SK-N-SH (cell line): ENCODE measurements around the gene RIPOR2. TPM values are rescaled to one million over a fixed set of nuclear protein-coding genes. Genes with fewer than 3 reads are reported as not detected.

ENCODE experiments used
- CTCF ChIA-PET: fragments of 300-600, 350-600 bp; formaldehyde crosslinking; extraction: SDS; loops from one replicate; lab custom pipeline; 2021; lab: Yijun Ruan, JAX
- POLR2A ChIA-PET: fragments of 350-600 bp; sonication (Branson Sonifier 250); formaldehyde crosslinking; extraction: SDS; loops from one replicate; lab custom pipeline; 2020; ENCODE audit warnings: antibody characterized with exemption, inconsistent platforms; lab: Yijun Ruan, JAX
- DNase-seq: peaks from one replicate; pipeline ENCODE4 v3.0.0; 2012
- H2AFZ ChIP-seq: fragments of 200-600 bp; sonication (generic); 2 replicates; pipeline ENCODE4 v1.8.1; 2016; ENCODE audit warnings: antibody characterized with exemption, mild to moderate bottlenecking, low read depth
- H3F3A ChIP-seq: fragments of 200-600 bp; sonication (generic); replicated peaks from 2 replicates; pipeline ENCODE3; 2016; ENCODE audit warnings: antibody characterized with exemption, mild to moderate bottlenecking; ENCODE audit not compliant: insufficient read depth
- H3K27ac ChIP-seq, 2 experiments: fragments of 200-500 bp in 1 of 2; fragments of 200-600 bp in 1 of 2; sonication (Bioruptor generic) in 1 of 2; sonication (generic), shearing (Covaris generic) in 1 of 2; 2 replicates each; pipeline versions ENCODE4 v1.5.1 to v1.6.1; 2014 to 2016; ENCODE audit warnings: low read depth in 2 of 2, inconsistent platforms in 1 of 2, low read length in 1 of 2, mild to moderate bottlenecking in 1 of 2, mixed read lengths in 1 of 2
- H3K27me3 ChIP-seq: fragments of 200-600 bp; sonication (generic), shearing (Covaris generic); 2 replicates; pipeline ENCODE4 v1.6.1; 2016; ENCODE audit warnings: mixed run types; ENCODE audit not compliant: insufficient read depth
- H3K36me3 ChIP-seq, 2 experiments: fragments of 200-500 bp in 1 of 2; fragments of 200-600 bp in 1 of 2; sonication (Bioruptor generic) in 1 of 2; sonication (generic) in 1 of 2; replicated peaks in 1 of 2; 2 replicates each; pipeline versions ENCODE3 to v1.5.1; 2014 to 2016; ENCODE audit warnings: low read length in 1 of 2, mild to moderate bottlenecking in 1 of 2; ENCODE audit not compliant: insufficient read depth in 2 of 2, control insufficient read depth in 1 of 2
- H3K4me1 ChIP-seq, 2 experiments: fragments of 200-500 bp in 1 of 2; fragments of 200-600 bp in 1 of 2; sonication (Bioruptor generic) in 1 of 2; sonication (generic), shearing (Covaris generic) in 1 of 2; 2 replicates each; pipeline versions ENCODE4 v1.5.1 to v1.6.1; 2014 to 2016; ENCODE audit warnings: low read depth in 1 of 2, low read length in 1 of 2, mixed run types in 1 of 2; ENCODE audit not compliant: insufficient read depth in 2 of 2, control insufficient read depth in 1 of 2
- H3K4me2 ChIP-seq: fragments of 200-600 bp; sonication (generic), shearing (Covaris generic); 2 replicates; pipeline ENCODE4 v1.6.1; 2017; ENCODE audit warnings: mixed run types
- H3K4me3 ChIP-seq, 2 experiments: fragments of 200-500 bp in 1 of 2; fragments of 200-600 bp in 1 of 2; sonication (Bioruptor generic) in 1 of 2; sonication (generic), shearing (Covaris generic) in 1 of 2; 2 replicates each; pipeline versions ENCODE4 v1.5.1 to v1.8.1; 2014 to 2016; ENCODE audit warnings: low read depth in 2 of 2, inconsistent platforms in 1 of 2, low read length in 1 of 2, mild to moderate bottlenecking in 1 of 2, mixed read lengths in 1 of 2, moderate library complexity in 1 of 2
- H3K79me2 ChIP-seq: fragments of 200-600 bp; sonication (generic); 2 replicates; pipeline ENCODE4 v1.8.1; 2017; ENCODE audit warnings: mild to moderate bottlenecking; ENCODE audit not compliant: insufficient read depth
- H3K9ac ChIP-seq: fragments of 200-600 bp; sonication (generic); 2 replicates; pipeline ENCODE4 v1.6.1; 2017; ENCODE audit warnings: mixed run types
- H3K9me2 ChIP-seq: fragments of 200-600 bp; sonication (generic); 2 replicates; pipeline ENCODE4 v1.6.1; 2017; ENCODE audit warnings: mixed run types
- H3K9me3 ChIP-seq: fragments of 200-600 bp; sonication (generic); 2 replicates; pipeline ENCODE4 v1.6.1; 2017; ENCODE audit warnings: mixed run types, mild to moderate bottlenecking, moderate library complexity
- H4K20me1 ChIP-seq: fragments of 200-600 bp; sonication (generic); 2 replicates; pipeline ENCODE4 v1.6.1; 2017; ENCODE audit warnings: mild to moderate bottlenecking, mixed run types; ENCODE audit not compliant: insufficient read depth
- CHD2 ChIP-seq: fragments of 150-350 bp; IDR thresholded peaks from 2 replicates; pipeline ENCODE4 v1.6.1; 2018; ENCODE audit warnings: low read length; ENCODE audit not compliant: partially characterized antibody
- EZH2phosphoT487 ChIP-seq: fragments of 200-600 bp; sonication (generic); IDR thresholded peaks from 2 replicates; pipeline ENCODE4 v1.6.1; 2017; ENCODE audit warnings: low read depth, mixed run types, mild to moderate bottlenecking, antibody characterized with exemption, moderate library complexity, borderline replicate concordance
- FOSL2 ChIP-seq: IDR thresholded peaks from 2 replicates; pipeline ENCODE4 v1.4.0; 2012; ENCODE audit warnings: low read depth, mild to moderate bottlenecking, moderate library complexity, borderline replicate concordance
- GABPA ChIP-seq: IDR thresholded peaks from 2 replicates; pipeline ENCODE4 v1.4.0; 2012; ENCODE audit warnings: low read depth, mild to moderate bottlenecking
- GATA2 ChIP-seq: sonication (generic); formaldehyde crosslinking; IDR thresholded peaks from 2 replicates; pipeline ENCODE4 v1.5.0; 2020; ENCODE audit warnings: mild to moderate bottlenecking, missing genetic modification reagents
- IRF3 ChIP-seq: fragments of 150-350 bp; IDR thresholded peaks from 2 replicates; pipeline ENCODE4 v1.6.1; 2016; ENCODE audit warnings: mild to moderate bottlenecking, low read depth, low read length
- RXRA ChIP-seq: IDR thresholded peaks from 2 replicates; pipeline ENCODE4 v1.4.0; 2012; ENCODE audit warnings: low read depth, mild to moderate bottlenecking, borderline replicate concordance
- SIN3A ChIP-seq: IDR thresholded peaks from 2 replicates; pipeline ENCODE4 v1.6.1; 2012; ENCODE audit warnings: low read depth, mild to moderate bottlenecking, low read length, moderate library complexity, borderline replicate concordance
- TCF12 ChIP-seq: IDR thresholded peaks from 2 replicates; pipeline ENCODE4 v1.4.0; 2012
- YY1 ChIP-seq: IDR thresholded peaks from 2 replicates; pipeline ENCODE4 v1.4.0; 2012; ENCODE audit warnings: low read depth, mild to moderate bottlenecking
- ZBTB33 ChIP-seq: IDR thresholded peaks from 2 replicates; pipeline ENCODE4 v1.4.0; 2012; ENCODE audit warnings: low read depth, borderline replicate concordance
- WGBS: methylation state at CpG from one replicate; pipeline ENCODE4 v1.1.6; 2017; ENCODE audit warnings: low lambda C conversion rate; 5-methylcytosine and 5-hydroxymethylcytosine counted together
- polyA plus RNA-seq, 3 experiments: library from polyadenylated mRNA; depleted of rRNA; stranded (reverse); fragments of >200 nt; gene quantifications; 2 replicates each; pipeline ENCODE4 v1.2.3, GENCODE V29; 2012
- TF ChIP-seq, protein P1 (sequence below): IDR thresholded peaks from 2 replicates; pipeline ENCODE4 v1.6.1; 2012; ENCODE audit warnings: mild to moderate bottlenecking, low read depth, low read length, moderate library complexity
- TF ChIP-seq, protein P2 (sequence below): IDR thresholded peaks from 2 replicates; pipeline ENCODE4 v1.4.0; 2012; ENCODE audit warnings: low read depth

The RIPOR2 gene
- polyA plus RNA-seq, 1 of the 3 experiments (the other 2 are of a cell fraction) = 0.05 TPM

- 33% methylated on average over 3 of the region's 3 CpGs for WGBS
- Histone ChIP-seq H3K9me3 (no peaks in the 10 kb centered on the region), H3K27me3 (no peaks in the 10 kb centered on the region), H3K4me3 (no peak overlapping the region), H3K9me2 (no peaks in the 10 kb centered on the region), H3K4me2 (no peak overlapping the region), H3K79me2 (no peaks in the 10 kb centered on the region), H3K36me3 (no peaks in the 10 kb centered on the region), H3K27ac (no peak overlapping the region), H3K9ac (no peak overlapping the region), H3K4me1 (no peaks in the 10 kb centered on the region), H4K20me1 (no peaks in the 10 kb centered on the region), H2AFZ (no peak overlapping the region), H3F3A (no peaks in the 10 kb centered on the region)
- DNase-seq = no peak
- ChIA-PET POLR2A (no interaction called here), CTCF (no interaction called here)
- TF ChIP-seq IRF3 (no peak), FOSL2 (no peak), EZH2phosphoT487 (no peak), CHD2 (no peak), RXRA (no peak)
Observed at GRCh38 chr6:24809728-24810127, 126.0 kb downstream of the RIPOR2 start.

DNA sequence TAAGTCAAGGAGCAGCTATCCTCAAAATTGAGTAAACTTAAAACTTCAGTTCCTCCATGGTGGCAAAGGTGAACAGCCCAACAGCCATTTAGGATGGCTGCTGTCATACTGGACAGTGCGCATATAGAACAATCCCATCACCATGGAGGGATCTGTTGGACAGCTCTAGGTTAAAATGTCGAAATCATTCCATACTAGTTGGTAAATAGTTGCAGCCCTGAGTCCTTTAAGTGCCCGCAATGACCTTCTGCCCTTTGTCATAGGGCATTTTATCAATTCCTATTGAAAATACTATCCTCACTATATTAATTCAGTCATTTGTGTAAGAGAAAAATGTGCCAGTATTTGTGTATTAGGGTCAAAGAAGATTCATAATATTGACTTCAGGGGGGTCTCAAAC lies 128.2 kb downstream of the RIPOR2 start:
- ChIA-PET CTCF (interaction anchor here (1.5 kb wide), 1 partner anchor 18 kb away, joined by 3 read pairs; no protein-coding TSS in a partner anchor), POLR2A (no interaction called here)
- Histone ChIP-seq H3K9ac (no peak overlapping the region), H3K27me3 (no peaks in the 10 kb centered on the region), H3F3A (no peaks in the 10 kb centered on the region), H3K9me2 (no peaks in the 10 kb centered on the region), H3K4me2 (no peak overlapping the region), H2AFZ (no peak overlapping the region), H3K4me1 (no peaks in the 10 kb centered on the region; a peak in 1 of 4 replicates), H3K79me2 (no peaks in the 10 kb centered on the region), H3K4me3 (no peak overlapping the region), H3K27ac (no peak overlapping the region), H3K9me3 (no peaks in the 10 kb centered on the region), H4K20me1 (no peaks in the 10 kb centered on the region), H3K36me3 (no peaks in the 10 kb centered on the region)
- 82% methylated on average over 3 of the region's 3 CpGs for WGBS
- TF ChIP-seq YY1 = no peak
- no peak for TF ChIP-seq ZBTB33
- TF ChIP-seq, protein P1, sequence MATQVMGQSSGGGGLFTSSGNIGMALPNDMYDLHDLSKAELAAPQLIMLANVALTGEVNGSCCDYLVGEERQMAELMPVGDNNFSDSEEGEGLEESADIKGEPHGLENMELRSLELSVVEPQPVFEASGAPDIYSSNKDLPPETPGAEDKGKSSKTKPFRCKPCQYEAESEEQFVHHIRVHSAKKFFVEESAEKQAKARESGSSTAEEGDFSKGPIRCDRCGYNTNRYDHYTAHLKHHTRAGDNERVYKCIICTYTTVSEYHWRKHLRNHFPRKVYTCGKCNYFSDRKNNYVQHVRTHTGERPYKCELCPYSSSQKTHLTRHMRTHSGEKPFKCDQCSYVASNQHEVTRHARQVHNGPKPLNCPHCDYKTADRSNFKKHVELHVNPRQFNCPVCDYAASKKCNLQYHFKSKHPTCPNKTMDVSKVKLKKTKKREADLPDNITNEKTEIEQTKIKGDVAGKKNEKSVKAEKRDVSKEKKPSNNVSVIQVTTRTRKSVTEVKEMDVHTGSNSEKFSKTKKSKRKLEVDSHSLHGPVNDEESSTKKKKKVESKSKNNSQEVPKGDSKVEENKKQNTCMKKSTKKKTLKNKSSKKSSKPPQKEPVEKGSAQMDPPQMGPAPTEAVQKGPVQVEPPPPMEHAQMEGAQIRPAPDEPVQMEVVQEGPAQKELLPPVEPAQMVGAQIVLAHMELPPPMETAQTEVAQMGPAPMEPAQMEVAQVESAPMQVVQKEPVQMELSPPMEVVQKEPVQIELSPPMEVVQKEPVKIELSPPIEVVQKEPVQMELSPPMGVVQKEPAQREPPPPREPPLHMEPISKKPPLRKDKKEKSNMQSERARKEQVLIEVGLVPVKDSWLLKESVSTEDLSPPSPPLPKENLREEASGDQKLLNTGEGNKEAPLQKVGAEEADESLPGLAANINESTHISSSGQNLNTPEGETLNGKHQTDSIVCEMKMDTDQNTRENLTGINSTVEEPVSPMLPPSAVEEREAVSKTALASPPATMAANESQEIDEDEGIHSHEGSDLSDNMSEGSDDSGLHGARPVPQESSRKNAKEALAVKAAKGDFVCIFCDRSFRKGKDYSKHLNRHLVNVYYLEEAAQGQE = no peak
- no peak for TF ChIP-seq GATA2 (CRISPR knock-in tag)
- no peak for TF ChIP-seq TCF12
- no peak for TF ChIP-seq SIN3A
- TF ChIP-seq, protein P2, sequence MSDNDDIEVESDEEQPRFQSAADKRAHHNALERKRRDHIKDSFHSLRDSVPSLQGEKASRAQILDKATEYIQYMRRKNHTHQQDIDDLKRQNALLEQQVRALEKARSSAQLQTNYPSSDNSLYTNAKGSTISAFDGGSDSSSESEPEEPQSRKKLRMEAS = no peak
- no peak for TF ChIP-seq GABPA
- TF ChIP-seq IRF3 = no peak
- DNase-seq = no peak
